Measurements from ENCODE around the gene DIPK1A.
A peak's percentile ranks its signal among the peaks of the same experiment; 100 is the strongest.

Gene DIPK1A

DNA sequence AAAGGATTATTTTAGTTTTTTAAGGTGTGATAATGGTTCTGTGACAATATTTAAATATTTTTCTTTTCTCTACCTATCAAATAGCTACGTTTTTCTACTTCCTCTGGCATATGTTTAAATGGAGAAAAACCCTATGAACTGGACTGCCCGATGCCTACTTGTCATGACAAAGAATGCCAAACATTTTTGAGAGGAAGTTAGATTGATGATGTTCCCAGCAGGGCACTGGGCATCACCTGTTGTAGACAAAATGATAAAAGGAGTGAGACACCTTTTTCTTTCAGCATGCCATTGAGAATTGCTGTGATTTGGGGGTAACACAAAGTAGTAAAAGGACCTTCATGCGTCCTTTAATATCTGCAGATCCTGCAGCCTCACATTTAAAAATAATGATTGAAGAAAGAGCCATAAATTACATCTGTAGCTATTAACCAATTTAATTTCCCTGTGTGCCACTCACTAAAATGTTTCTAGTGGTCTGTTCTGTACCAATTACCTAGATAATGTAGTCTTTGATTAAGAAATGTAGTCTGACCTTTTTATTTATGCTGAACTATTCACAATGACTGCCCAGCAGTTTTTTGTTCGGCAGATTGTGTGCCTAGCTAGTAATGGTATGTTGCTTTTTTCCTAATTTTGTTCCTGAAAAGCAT lies 81.8 kb downstream of the DIPK1A start:
- DNase-seq: no peak

DNA sequence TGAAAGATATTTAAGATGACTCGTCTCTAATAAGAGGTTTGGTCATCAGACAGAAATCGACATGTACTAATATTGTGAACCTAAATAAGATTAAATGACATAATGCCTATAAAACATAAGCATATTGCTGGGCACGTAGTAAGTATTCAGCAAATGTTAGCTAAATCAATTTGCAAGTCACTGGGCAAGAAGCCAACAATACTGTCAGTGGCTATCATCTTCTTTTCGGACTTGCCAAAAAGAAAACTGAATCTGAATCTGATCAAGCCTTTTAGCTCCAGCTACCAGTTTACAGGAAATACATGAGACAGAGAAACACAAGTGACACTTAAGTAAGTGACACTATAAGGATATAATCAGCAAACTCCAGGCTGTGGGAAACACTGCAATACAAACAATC lies 83.5 kb downstream of the DIPK1A start:
- DNase-seq: peak in 2 of 56 donors; percentile 14 to 19

DNA sequence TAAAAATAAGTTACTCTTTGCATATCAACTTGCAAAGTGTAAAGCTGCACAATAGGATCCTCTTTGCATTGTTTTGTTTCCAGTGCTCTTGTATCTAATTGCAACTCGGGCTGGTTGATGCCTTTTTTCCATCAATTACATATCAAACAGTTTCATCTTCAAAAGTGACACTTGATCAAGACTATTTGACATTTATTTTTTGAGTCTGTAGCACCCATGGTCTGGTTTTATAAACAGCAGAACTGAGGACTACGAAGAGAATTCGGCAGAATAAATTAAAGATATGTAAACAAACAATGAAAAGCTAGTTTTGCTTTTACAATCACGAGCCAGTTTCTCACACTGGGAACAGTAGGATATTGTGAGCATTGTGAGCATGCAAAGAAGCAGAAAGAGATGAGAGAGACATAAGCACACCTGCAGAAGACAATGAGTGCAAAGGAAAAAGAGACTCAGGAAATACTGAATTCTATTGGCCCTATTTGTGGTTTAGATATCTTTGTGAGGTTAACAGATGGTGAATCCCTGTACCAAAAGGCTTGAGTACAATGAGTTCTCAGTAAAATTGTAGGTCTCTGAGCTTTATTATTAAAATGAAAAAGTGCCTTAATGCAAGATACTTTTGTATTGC lies 84.1 kb downstream of the DIPK1A start:
- DNase-seq: peak in 2 of 56 donors; percentile 27 to 36

DNA sequence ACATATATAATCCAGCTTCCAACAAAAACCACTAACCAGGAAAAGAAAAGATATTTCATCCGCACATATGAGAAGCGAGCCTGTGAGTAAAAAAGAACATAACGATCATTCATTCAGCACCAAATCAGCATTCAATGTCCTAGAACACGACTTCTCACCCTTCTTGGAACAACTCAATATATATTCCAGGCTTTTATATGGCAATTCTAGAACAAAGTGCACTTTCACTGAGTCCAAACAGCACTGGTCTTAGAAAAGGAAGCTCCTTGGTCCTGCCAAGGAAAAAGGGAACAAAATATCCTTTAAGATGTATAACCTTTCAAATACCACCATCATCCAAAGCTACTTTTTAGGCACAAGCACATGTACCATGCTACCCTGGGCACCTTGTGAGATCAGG lies 84.9 kb downstream of the DIPK1A start:
- no peak for DNase-seq

DNA sequence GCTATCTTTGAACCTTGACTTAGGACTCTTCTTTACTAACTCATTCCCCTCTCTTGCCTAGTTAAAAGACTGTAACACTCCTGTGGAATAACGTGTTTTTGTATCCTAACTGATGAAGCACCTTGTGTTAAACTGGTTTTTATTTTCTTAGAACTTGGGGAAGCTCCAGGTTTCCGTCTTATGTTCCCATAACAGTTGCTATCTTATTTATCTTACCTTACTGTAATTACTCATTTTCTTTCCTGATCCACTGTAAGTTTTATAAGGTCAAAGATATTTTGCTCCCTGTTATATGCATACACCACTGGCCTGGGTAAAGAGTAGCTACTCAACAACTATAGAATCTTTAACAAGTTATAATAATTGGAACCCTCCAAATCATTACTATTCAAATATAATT lies 86.3 kb downstream of the DIPK1A start:
- DNase-seq: no peak

DNA sequence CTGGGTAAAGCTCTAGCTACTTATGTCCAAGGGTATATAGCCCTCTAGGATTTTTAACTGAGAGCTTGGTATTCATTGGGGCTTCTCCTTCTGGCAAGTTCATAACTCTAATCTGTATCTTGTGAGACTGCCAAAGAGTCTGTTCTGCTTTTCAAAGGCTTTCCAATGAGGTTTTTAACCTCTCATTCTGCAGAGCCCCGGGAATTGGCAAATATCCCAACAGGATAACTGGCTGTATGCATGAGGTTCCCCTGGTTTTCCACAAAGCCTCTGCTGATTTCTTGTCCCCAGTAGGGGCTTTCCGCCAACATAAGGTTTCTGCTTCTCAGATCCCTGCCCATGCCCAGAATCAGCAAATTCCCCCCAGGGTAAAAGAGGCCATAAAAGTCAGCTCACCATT lies 88.5 kb downstream of the DIPK1A start:
- peak in 19 of 56 donors; percentile 4 to 58 (median 21) for DNase-seq

DNA sequence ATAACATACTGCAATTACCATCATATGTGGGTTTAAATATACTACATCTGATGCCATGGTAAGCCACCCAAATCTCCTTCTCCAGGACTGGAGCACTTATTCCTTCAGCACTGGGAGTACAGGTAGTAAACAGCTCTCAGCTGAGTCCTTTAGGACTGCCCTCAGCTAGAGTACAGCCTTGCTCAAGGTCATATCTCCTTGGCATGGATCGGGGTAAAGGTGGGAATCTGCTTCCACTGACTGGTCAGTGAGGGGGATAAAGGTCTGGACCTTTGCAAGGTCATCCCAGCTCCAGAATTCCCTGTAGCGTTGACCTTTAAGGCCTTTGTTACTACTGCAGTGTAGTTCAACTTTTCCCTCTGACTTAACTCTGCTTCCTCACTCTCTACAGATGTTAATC lies 90.7 kb downstream of the DIPK1A start:
- DNase-seq: no peak

DNA sequence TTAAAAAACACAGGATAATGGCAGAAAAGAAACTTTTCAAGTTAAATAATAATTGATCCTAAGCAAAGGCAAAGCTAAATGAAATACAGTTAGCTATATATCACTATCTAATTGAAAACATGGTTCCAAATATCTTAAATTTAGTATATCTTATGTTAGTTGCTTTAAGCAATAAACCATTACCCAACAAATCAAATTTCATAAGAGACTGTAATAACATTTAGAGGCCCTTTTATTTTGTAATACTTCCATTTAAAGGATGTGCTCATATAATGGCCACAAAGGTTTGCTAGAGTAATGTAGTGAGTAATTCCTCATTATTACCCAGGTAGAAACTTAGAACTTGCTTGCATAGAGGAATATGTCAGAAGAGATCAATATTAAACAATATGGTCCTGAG lies 97.1 kb downstream of the DIPK1A start:
- no peak for DNase-seq

DNA sequence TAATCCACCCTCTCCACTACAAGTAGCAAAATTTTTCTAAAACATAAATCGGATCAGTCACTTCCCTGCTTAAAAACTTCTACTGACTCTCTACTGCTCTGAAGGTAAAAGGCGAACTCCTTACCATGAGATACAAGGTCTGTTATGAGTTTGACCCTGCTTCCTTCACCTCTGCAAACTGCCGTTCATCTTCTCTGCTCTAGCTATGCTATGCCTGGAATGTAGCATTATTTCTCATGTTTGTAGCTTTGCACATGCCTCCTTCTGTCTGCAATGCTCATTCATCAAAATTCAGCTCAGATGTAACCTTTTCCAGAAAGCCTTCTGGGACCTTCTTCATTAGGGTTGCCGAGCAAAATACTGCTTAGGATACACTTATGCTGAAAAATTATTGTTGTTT lies 98.7 kb downstream of the DIPK1A start:
- DNase-seq: no peak

DNA sequence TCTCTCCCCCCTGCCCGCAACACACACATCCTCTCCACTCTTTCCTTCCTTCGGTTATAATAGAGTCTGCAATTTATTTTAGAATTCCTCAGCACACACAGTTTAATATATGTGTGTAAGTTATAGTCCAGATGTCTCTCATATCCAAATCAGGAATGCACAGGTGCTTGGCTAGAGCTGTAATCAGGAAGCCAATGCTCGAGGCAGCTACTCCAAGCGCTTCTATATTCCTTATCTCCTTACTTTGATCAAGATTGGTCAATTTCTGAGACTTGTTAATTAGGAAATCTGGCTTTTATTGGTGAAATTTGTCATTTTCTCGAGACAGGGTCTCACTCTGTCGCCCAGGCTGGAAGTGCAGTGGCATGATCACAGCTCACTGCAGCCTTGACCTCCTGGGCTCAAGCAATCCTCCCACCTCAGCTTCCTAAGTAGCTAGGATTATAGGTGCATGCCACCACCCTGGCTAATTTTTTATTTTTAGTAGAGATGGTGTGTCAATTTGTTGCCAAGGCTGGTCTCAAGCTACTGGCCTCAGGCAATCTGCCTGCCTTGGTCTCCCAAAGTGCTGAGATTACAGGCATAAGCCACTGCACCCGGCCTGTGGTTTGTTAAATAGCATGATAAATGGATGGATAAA lies 101.7 kb downstream of the DIPK1A start:
- peak in 1 of 56 donors; percentile 30 for DNase-seq

DNA sequence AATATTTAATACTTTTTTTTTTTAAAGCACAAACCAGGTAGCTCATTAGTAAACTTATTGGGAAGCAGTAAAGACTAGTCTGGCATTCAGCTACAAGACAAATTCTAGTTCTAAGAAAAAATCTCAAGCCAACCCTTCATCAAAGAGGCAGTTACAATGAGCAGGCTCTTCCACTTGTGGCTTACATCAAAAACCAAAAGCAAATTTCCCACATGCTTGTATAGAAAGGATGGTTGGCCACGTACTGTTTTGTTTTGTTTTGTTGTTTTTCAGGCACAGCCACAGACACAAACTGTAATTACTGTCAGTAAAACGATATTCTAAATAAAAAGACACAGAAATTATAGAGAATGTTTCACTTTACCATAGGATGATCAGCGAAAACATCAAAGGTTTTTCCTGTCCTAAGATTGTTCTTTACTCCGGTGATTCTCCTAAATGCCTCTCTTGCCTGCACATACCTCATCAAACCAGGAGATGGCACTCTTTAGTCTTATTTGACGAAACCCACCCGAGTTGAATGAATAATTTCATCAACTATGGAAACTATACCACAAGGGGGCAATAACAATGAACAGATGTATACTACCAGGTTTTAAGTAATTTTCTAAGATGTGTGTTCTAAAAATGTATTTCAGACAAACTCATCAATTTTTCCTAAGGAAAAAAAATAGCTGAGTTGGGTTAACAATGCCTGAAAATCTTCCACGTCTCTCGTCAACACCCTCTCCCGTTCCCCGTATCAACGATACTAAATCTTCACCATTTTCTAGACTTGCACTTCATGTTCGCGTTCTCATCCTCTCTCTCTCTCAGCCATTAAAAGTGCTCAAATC lies 102.5 kb downstream of the DIPK1A start:
- peak in 32 of 56 donors; percentile 1 to 93 (median 21) for DNase-seq

DNA sequence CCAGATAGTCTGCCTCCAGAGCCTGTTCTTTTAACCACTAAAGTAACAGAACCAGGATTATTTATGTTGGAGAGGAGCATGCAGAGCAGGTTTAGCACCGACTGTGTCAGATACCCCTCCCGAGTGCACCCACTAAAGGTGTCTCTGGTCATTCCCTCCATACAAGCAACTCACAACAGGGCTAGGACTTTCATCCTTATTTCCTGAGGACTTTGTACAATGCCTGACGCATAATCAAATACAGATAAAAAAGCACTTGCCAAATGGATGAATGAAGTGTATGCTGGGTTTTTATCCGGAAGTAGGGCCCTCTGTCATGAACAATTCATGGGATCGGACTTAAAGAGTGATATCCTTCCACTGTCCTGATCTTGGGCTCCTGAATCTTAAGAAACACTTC lies 103.4 kb downstream of the DIPK1A start:
- DNase-seq: no peak

DNA sequence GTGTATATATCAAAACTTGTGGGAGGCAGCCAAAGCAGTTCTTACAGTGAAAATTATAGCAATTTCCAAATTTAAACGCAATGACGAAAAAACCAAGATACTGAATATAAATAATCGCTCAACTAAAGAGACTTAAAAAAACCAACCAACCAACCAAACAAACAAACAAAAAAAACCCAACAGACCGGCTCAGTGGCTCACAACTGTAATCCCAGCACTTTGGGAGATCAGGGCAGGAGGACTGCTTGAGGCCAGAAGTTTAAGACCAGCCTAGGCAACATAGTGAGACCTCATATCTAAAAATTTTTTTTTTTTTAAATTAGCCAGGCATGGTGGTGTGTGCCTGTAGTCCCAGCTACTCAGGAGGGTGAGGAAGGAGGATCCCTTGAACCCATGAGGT lies 106.0 kb downstream of the DIPK1A start:
- no peak for DNase-seq

DNA sequence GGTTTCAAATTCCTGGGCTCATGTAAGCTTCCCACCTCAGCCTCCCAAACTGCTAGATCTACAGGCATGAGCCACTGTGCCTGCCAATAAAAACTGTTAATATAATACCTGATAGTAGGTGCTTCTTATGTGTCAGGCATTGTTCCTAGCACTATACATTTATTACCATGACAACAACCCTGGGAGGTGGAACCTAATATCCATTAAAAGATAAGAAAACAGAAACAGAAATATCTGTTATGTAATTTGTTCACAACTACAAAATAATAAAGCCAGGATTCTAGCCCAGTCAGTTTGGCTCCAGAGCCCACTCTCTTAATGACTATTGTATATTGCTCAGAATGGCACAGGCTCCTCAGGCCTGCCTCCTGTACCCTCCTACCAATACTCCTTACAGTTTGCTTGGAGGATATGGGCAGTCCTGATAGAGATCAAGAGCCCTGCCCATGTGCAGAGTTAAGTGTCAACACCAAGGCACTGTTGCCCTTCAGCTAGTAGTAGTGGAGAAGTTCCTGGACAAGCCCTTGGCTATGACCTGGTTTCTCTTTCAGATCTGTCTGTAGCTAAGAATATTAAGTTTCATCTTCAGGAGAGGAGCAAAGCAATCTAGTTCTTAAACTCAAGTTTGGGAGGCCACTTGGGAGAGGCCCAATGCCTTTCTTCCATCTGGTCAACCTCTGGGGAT lies 107.0 kb downstream of the DIPK1A start:
- DNase-seq: no peak

DNA sequence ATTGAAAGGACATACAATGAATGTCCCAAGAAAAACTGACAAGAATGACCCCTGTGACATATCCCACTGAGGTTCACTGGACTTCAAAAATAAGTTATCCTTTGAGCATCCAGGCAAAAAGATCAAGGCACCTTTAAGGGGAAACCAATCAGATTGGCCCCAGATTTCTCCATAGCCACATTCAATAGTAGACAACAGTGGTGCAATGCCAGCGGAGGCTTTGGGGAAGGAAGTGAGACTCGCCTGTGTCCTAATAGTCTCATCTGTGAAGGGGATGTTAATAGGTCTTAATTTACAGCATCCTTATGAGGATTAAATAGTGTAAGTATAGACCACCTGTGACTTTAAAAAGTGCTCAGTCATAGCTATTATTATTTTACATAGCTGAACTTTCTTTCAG lies 108.0 kb downstream of the DIPK1A start:
- DNase-seq: peak in 2 of 56 donors; percentile 4 to 6

DNA sequence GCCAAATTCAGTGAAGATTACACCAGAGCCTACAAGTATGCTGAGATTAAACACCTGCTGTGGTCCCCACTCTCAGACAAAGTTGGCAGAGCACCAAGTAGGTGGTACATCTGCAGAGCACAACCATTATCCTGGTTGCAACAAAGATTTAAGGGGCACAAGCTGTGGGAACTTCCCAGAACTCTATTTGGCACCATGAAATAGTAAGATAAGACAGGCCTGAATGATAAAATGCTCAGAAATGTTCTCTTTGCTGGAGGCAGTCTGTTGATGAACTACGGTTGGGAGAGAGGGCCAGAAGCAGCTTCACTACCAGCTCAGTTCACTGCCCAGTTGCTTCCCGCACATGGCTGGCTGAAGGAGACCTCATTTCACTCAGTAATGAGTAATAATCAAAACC lies 109.5 kb downstream of the DIPK1A start:
- DNase-seq: no peak

DNA sequence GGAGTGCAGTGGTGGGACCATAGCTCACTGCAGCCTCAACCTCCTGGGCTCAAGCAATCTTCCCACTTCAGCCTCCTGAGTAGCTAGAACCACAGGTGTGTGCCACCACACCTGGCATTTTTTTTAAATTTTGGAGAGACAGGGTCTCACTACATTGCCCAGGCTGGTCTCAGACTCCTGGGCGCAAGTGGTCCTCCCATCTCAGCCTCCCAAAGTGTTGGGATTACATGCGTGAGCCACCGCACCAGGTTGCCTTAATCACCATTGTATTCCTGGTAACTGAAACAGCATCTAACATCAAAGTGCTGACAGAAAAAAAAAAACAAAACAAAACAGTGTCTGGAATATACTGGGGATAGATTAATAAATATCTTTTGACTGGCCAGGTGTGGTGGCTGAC lies 111.2 kb downstream of the DIPK1A start:
- no peak for DNase-seq

DNA sequence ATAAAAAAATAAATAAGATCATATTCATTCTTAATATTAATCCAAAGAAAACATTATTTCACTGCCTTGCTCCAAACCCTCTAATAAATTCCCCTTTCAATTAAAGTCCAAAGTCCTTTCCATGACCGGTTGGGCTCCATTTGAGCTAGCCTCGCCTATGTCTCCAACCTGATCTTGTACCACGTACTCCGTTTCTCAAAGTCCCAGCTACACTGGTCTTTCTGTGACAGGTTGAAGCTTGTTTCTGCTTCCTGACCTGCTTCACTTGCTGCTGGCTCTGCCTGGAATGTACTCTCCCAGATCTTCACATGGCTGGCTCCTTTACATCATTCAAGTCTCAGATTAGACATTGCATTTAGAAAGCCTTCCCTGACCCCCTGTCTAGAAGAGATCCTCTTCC lies 113.1 kb downstream of the DIPK1A start:
- no peak for DNase-seq

DNA sequence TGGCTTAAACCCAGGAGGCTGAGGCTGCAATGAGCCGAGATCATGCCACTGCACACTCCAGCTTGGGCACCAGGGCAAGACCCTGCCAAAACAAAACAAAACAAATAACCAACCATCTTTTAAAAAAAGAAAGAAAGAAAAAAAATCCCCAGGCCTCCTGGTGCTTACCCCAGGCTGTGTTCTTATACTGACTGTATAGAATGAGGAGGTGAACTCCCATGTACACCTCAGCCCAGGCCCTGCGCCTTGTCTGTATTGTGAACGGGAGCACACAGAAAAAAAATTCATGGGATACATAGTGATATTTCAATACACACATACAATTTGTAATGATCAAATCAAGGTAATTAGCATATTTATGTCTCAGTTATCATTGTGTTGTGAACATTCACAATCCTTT lies 115.4 kb downstream of the DIPK1A start:
- no peak for DNase-seq

DNA sequence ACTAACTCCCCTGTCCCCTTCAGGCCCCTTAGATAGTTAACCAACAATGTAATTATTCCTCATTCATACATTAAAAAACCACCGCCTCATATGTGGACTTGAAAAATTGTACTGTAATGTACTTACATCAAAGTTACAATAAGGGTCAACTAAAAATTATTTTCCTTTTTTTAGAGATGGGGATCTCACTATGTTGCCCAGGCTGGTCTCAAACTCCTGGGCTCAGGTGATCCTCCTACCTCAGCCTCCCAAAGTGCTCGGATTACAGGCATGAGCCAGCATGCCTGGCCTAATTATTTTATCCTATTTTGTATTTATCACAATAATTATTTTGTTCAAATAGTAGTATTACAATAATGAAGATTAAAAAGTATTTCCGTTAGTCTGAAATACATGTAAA lies 116.8 kb downstream of the DIPK1A start:
- DNase-seq: no peak
